ENCODE results near the gene ANKS1B. TPM values are rescaled to one million over a fixed set of nuclear protein-coding genes. Genes with fewer than 3 reads are reported as not detected.

The ANKS1B gene
- total RNA-seq, 6 experiments from 2014 or later = 0.31 to 0.66 (median 0.37) TPM

- no peaks in the 10 kb centered on the region for H3K36me3 Mint-ChIP-seq (ENCODE audit: low read depth)
- no peak for DNase-seq
- H3K4me3 Mint-ChIP-seq = no peak overlapping the region
- H3K9me3 Mint-ChIP-seq = peaks cover 41% of the 10 kb centered on the region
- H3K27ac Mint-ChIP-seq = no peak overlapping the region
- TF ChIP-seq, protein P1, sequence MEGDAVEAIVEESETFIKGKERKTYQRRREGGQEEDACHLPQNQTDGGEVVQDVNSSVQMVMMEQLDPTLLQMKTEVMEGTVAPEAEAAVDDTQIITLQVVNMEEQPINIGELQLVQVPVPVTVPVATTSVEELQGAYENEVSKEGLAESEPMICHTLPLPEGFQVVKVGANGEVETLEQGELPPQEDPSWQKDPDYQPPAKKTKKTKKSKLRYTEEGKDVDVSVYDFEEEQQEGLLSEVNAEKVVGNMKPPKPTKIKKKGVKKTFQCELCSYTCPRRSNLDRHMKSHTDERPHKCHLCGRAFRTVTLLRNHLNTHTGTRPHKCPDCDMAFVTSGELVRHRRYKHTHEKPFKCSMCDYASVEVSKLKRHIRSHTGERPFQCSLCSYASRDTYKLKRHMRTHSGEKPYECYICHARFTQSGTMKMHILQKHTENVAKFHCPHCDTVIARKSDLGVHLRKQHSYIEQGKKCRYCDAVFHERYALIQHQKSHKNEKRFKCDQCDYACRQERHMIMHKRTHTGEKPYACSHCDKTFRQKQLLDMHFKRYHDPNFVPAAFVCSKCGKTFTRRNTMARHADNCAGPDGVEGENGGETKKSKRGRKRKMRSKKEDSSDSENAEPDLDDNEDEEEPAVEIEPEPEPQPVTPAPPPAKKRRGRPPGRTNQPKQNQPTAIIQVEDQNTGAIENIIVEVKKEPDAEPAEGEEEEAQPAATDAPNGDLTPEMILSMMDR (IDR thresholded peaks at IDR 0.05) = no peak
- peaks cover 3% of the 10 kb centered on the region for H3K27me3 Mint-ChIP-seq (ENCODE audit: insufficient read depth)
- no peaks in the 10 kb centered on the region for H3K4me1 Mint-ChIP-seq (ENCODE audit: low read depth)
These were observed 272.5 kb downstream of the ANKS1B start for GRCh38 chr12:99712281-99712680.

DNA sequence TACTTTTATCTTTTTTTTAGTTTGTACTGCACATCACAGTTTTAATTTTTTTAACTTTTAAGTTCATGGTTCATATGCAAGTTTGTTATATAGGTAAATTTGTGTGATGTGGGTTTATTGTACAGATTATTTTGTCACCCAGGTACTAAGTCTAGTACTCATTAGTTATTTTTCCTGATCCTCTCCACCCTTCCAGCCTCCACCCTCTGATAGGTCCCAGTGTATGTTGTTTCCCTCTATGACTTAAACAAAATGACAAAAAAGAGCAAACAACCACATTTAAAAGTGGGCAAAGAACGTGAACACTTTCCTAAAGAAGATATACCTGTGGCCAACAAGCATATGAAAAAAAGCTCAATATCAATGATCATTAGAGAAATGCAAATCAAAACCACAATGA, 273.5 kb downstream of the ANKS1B start:
- Mint-ChIP-seq H3K36me3 (ENCODE audit: low read depth) (no peaks in the 10 kb centered on the region), H3K27me3 (ENCODE audit: insufficient read depth) (peaks cover 3% of the 10 kb centered on the region), H3K4me1 (ENCODE audit: low read depth) (no peaks in the 10 kb centered on the region), H3K4me3 (no peak overlapping the region), H3K9me3 (peaks cover 38% of the 10 kb centered on the region), H3K27ac (no peak overlapping the region)
- TF ChIP-seq, protein P1 (IDR thresholded peaks at IDR 0.05) = no peak
- DNase-seq = no peak

GRCh38 chr12:99709619-99710018, 275.1 kb downstream of the ANKS1B start:
- Mint-ChIP-seq H3K27me3 (ENCODE audit: insufficient read depth) (no peaks in the 10 kb centered on the region), H3K4me1 (ENCODE audit: low read depth) (no peaks in the 10 kb centered on the region), H3K27ac (no peak overlapping the region), H3K4me3 (no peak overlapping the region), H3K36me3 (ENCODE audit: low read depth) (no peaks in the 10 kb centered on the region), H3K9me3 (peaks cover 36% of the 10 kb centered on the region)
- TF ChIP-seq, protein P1 (IDR thresholded peaks at IDR 0.05) = no peak
- DNase-seq = no peak

DNA sequence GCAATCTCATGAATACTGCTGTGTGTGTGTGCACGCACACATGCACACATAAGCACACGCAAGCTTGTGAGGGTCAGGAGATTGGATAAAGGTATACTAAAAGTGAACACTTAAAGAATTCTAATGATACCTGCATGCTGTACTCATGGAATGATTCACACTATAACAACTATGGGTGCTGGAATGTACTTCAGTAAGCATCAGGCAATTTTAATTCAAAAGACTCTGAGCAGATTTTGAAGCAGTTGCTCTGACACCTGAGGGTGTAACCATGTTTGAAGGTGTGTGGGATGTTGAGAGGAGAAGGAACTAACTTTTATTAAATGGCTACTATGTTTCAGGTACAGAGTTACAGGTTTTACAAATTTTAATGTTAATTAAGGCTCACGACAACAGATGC, 275.6 kb downstream of the ANKS1B start:
- no peaks in the 10 kb centered on the region for H3K27me3 Mint-ChIP-seq (ENCODE audit: insufficient read depth)
- no peak overlapping the region for H3K27ac Mint-ChIP-seq
- peaks cover 34% of the 10 kb centered on the region for H3K9me3 Mint-ChIP-seq
- DNase-seq = no peak
- no peak overlapping the region for H3K4me3 Mint-ChIP-seq
- no peaks in the 10 kb centered on the region for H3K36me3 Mint-ChIP-seq (ENCODE audit: low read depth)
- TF ChIP-seq, protein P1 (IDR thresholded peaks at IDR 0.05) = no peak
- H3K4me1 Mint-ChIP-seq (ENCODE audit: low read depth) = no peaks in the 10 kb centered on the region

GRCh38 chr12:99707883-99708282, 276.9 kb downstream of the ANKS1B start:
- Mint-ChIP-seq H3K9me3 (peaks cover 31% of the 10 kb centered on the region), H3K27me3 (ENCODE audit: insufficient read depth) (no peaks in the 10 kb centered on the region), H3K4me3 (no peak overlapping the region), H3K27ac (no peak overlapping the region), H3K36me3 (ENCODE audit: low read depth) (no peaks in the 10 kb centered on the region), H3K4me1 (ENCODE audit: low read depth) (no peaks in the 10 kb centered on the region)
- TF ChIP-seq, protein P1 (IDR thresholded peaks at IDR 0.05) = no peak
- DNase-seq = no peak
